Spleen (tissue), 11 donors: ENCODE results near the gene ACACA. TPM values are rescaled to one million over a fixed set of nuclear protein-coding genes. Genes with fewer than 3 reads are reported as not detected.

Source experiments
- DNase-seq: peaks from one replicate; pipeline ENCODE4 v3.0.0-alpha.2; 2020
- H3K27ac ChIP-seq, 8 donors: fragments of 200-600 bp; sonication (generic) in 7 of 8; 1 replicate in 4 of 8; 2 replicates in 4 of 8; pipeline versions ENCODE4 v1.5.0 to v1.8.0; 2016 to 2021; ENCODE audit warnings: inconsistent platforms in 4 of 8, mild to moderate bottlenecking in 4 of 8, moderate library complexity in 1 of 8
- H3K27me3 ChIP-seq, 7 donors: fragments of 200-600 bp; sonication (generic) in 6 of 7; replicated peaks in 1 of 7; 1 replicate in 4 of 7; 2 replicates in 3 of 7; pipeline versions ENCODE4 v1.5.0 to v1.8.0; 2016 to 2021; ENCODE audit warnings: inconsistent platforms in 3 of 7, mild to moderate bottlenecking in 1 of 7
- H3K36me3 ChIP-seq, 6 donors: fragments of 200-600 bp; sonication (generic) in 5 of 6; 1 replicate in 4 of 6; 2 replicates in 2 of 6; pipeline versions ENCODE4 v1.5.0 to v1.8.0; 2016 to 2021; ENCODE audit warnings: inconsistent platforms in 2 of 6
- H3K4me1 ChIP-seq, 6 donors: fragments of 200-600 bp; sonication (generic) in 5 of 6; 1 replicate in 3 of 6; 2 replicates in 3 of 6; pipeline versions ENCODE4 v1.5.0 to v1.8.0; 2016 to 2021; ENCODE audit warnings: inconsistent platforms in 3 of 6
- H3K4me3 ChIP-seq, 8 donors: fragments of 200-600 bp; sonication (generic) in 7 of 8; 1 replicate in 4 of 8; 2 replicates in 4 of 8; pipeline versions ENCODE4 v1.5.0 to v1.8.0; 2016 to 2021; ENCODE audit warnings: inconsistent platforms in 4 of 8, mild to moderate bottlenecking in 4 of 8, moderate library complexity in 2 of 8
- H3K9me3 ChIP-seq, 8 donors: fragments of 200-600 bp; sonication (generic) in 7 of 8; 1 replicate in 4 of 8; 2 replicates in 4 of 8; pipeline versions ENCODE4 v1.5.0 to v1.8.0; 2016 to 2021; ENCODE audit warnings: inconsistent platforms in 4 of 8
- CTCF ChIP-seq, 11 experiments: fragments of 200-600 bp in 7 of 11; fragments of 450-650 bp in 4 of 11; sonication (generic) in 4 of 11; IDR thresholded peaks in 8 of 11; conservative IDR thresholded peaks in 3 of 11; 1 replicate in 7 of 11; 2 replicates in 4 of 11; pipeline versions ENCODE4 v1.4.0 to v1.8.0; 2016 to 2021; ENCODE audit warnings: antibody characterized with exemption in 11 of 11, inconsistent platforms in 4 of 11, mild to moderate bottlenecking in 1 of 11
- POLR2A ChIP-seq, 3 donors: fragments of 450-650 bp; IDR thresholded peaks; one replicate each; pipeline ENCODE4 v1.5.1; 2017; ENCODE audit warnings: antibody characterized with exemption in 3 of 3, mild to moderate bottlenecking in 1 of 3
- POLR2AphosphoS5 ChIP-seq, 3 donors: sonication (generic); formaldehyde crosslinking; IDR thresholded peaks; one replicate each; pipeline ENCODE4 v1.5.1; 2017; ENCODE audit warnings: antibody characterized with exemption in 3 of 3
- WGBS, 5 donors: extraction: QIAGEN DNeasy Blood & Tissue Kit in 3 of 5; methylation state at CpG; one replicate each; pipeline versions ENCODE4 v1.1.5 to v1.1.7; 2013 to 2018; 5-methylcytosine and 5-hydroxymethylcytosine counted together
- intact Hi-C: fragments of 100-400 bp; cut with DNase I; formaldehyde crosslinking; loops from one replicate; pipeline ENCODE4 v1.15.0; 2023; ENCODE audit warnings: low total_unique reads
- polyA plus RNA-seq, 3 donors: library from polyadenylated mRNA; stranded (reverse); fragments of 200-250 nt; gene quantifications; one replicate each; pipeline ENCODE4 v1.2.1, GENCODE V29; 2013
- total RNA-seq, 7 donors: library from RNA; depleted of rRNA in 3 of 7; stranded (reverse); fragments of >200 nt in 3 of 7; fragmentation: NEBNext Ultra II Directional in 4 of 7; extraction: Animal tissue kit (Norgen Biotek cat#: 25700) in 4 of 7; gene quantifications; one replicate each; pipeline versions ENCODE4 v1.1.0 to v1.2.1, GENCODE V29; 2016 to 2021
- donor health status: healthy with polysubstance abuse.
- donor health status: DM: no; HTN: no; CAD: no; lungs with moderate emphysema.
- donor health status: DM: no; HTN: no; CAD: no.
- donor health status: Bipolar disorder and iron deficiency.
- donor health status: healthy.
- donor health status: DM: no; HTN: no; CAD: no.
- donor health status: DM: yes; HTN: yes; CAD: no.

Gene ACACA
- total and polyA plus RNA-seq, 10 donors = 3.2 to 50.8 (median 29.2) TPM

DNA sequence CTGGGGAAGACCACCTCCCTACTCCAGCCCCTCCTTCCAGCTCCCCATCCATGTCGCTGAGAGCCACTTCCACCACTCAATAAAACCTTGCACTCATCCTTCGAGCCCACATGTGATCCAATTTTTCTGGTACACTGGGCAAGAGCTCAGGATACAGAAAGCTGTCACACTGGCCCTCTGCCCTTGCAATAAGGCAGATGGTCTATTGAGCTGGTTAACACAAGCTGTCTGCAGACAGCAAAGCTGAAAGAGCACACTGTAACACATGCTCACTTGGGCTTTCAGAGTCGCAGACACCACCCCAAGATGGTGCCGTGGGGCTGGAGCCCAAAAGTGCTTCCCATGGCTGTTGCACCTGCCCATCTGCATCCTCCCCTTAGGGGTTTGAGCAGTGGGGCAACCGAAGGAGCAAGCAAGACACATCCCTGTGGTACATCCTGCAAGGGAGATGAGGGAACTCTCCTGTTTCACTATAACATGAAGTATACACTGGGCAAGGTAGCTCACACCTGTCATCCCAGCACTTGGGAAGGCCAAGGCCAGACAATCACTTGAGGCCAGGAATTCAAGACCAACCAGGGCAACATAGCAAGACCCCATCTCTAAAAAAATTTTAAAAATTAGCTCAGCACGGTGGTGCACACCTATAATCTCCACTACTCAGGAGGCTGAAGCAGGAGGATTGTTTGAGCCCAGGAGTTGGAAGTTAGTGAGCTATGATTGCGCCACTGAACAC lies 83.6 kb downstream of the ACACA start:
- H3K27ac ChIP-seq = no peak overlapping the region
- no peaks in the 10 kb centered on the region for H3K4me1 ChIP-seq
- intact Hi-C loops = no loop called here
- H3K36me3 ChIP-seq = peaks cover 0 to 56% (median 2%) of the 10 kb centered on the region in 6 donors
- H3K9me3 ChIP-seq = no peaks in the 10 kb centered on the region
- no peak for DNase-seq
- TF ChIP-seq CTCF (IDR thresholded peaks at IDR 0.05 in 8 of 11, conservative IDR thresholded peaks at IDR 0.05 in 3 of 11) (no peak), POLR2AphosphoS5 (IDR thresholded peaks at IDR 0.05) (no peak), POLR2A (IDR thresholded peaks at IDR 0.05) (no peak)
- H3K4me3 ChIP-seq = no peak overlapping the region
- H3K27me3 ChIP-seq = no peaks in the 10 kb centered on the region
- 89 to 95% (median 94%) methylated on average over 7 of the region's 7 CpGs for WGBS, 5 donors

- 97 to 100% (median 98%) methylated on average over 1 of the region's 1 CpG for WGBS, 5 donors
- no peak overlapping the region for H3K27ac ChIP-seq
- H3K36me3 ChIP-seq = peaks cover 0 to 55% (median 2%) of the 10 kb centered on the region in 6 donors
- H3K9me3 ChIP-seq = no peaks in the 10 kb centered on the region
- no peak overlapping the region for H3K4me3 ChIP-seq
- intact Hi-C loops = no loop called here
- TF ChIP-seq POLR2A (IDR thresholded peaks at IDR 0.05) (no peak), POLR2AphosphoS5 (IDR thresholded peaks at IDR 0.05) (no peak), CTCF (IDR thresholded peaks at IDR 0.05 in 8 of 11, conservative IDR thresholded peaks at IDR 0.05 in 3 of 11) (no peak)
- no peaks in the 10 kb centered on the region for H3K4me1 ChIP-seq
- DNase-seq = no peak
- no peaks in the 10 kb centered on the region for H3K27me3 ChIP-seq
These were observed 84.5 kb downstream of the ACACA start for GRCh38 chr17:37322106-37322505.

DNA sequence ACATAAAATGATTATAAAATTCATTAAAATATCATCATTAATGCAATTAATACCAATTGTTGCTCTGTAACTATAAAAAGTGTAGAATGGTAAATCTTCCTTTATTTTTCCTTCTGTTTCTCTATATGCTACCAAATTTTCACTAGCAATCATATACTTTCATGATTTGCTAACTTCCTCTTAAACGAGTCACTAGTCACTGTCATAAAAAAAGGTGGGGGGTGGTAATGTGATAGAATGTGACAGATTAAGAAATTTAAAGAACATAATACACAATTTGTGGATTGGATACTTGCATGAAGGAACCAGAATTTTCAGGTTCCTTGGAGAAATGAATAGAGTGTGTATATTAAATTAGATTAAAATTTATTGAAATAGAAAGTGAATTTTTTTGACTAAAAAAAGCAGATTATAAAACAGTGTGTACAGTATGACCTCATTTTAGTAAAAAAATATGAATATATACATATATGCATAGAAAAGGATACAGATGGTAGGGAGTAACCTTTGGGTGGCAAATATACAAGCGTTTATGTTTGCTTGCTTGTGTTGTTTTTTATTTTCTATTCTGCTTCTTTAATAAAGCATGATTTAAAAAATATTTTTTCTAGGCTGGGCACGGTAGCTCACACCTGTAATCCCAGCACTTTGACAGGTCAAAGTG lies 87.6 kb downstream of the ACACA start:
- intact Hi-C loops = no loop called here
- Histone ChIP-seq H3K4me1 (no peaks in the 10 kb centered on the region), H3K4me3 (no peak overlapping the region), H3K27me3 (no peaks in the 10 kb centered on the region), H3K36me3 (peaks cover 0 to 28% (median 0%) of the 10 kb centered on the region in 6 donors), H3K9me3 (no peaks in the 10 kb centered on the region), H3K27ac (no peak overlapping the region)
- TF ChIP-seq POLR2AphosphoS5 (IDR thresholded peaks at IDR 0.05) (no peak), POLR2A (IDR thresholded peaks at IDR 0.05) (no peak), CTCF (IDR thresholded peaks at IDR 0.05 in 8 of 11, conservative IDR thresholded peaks at IDR 0.05 in 3 of 11) (no peak)
- no peak for DNase-seq
- 70 to 78% (median 71%) methylated on average over 3 of the region's 3 CpGs for WGBS, 5 donors

- no peaks in the 10 kb centered on the region for H3K27me3 ChIP-seq
- H3K9me3 ChIP-seq = no peaks in the 10 kb centered on the region
- TF ChIP-seq POLR2AphosphoS5 (IDR thresholded peaks at IDR 0.05) = no peak
- TF ChIP-seq POLR2A (IDR thresholded peaks at IDR 0.05) = no peak
- no peak for TF ChIP-seq CTCF (IDR thresholded peaks at IDR 0.05 in 8 of 11, conservative IDR thresholded peaks at IDR 0.05 in 3 of 11)
- peaks cover 0 to 19% (median 0%) of the 10 kb centered on the region in 6 donors for H3K36me3 ChIP-seq
- no peaks in the 10 kb centered on the region for H3K4me1 ChIP-seq
- intact Hi-C loops = no loop called here
- H3K27ac ChIP-seq = no peak overlapping the region
- DNase-seq = no peak
- no peak overlapping the region for H3K4me3 ChIP-seq
These were observed 88.8 kb downstream of the ACACA start for GRCh38 chr17:37317867-37318266.
